HS-5 (cell line): ENCODE data around the gene EPHX1.
A peak's percentile ranks its signal among the peaks of the same experiment; 100 is the strongest.
"Not testable (repeated sequence)": the region's sequence is repeated elsewhere in the genome, so short reads cannot be mapped to it uniquely, and the experiment has no call there.

Source experiments
- DNase-seq: peaks from one replicate; pipeline ENCODE4 v3.0.0-alpha.2; 2012; ENCODE audit warnings: low read depth

The EPHX1 gene

DNA sequence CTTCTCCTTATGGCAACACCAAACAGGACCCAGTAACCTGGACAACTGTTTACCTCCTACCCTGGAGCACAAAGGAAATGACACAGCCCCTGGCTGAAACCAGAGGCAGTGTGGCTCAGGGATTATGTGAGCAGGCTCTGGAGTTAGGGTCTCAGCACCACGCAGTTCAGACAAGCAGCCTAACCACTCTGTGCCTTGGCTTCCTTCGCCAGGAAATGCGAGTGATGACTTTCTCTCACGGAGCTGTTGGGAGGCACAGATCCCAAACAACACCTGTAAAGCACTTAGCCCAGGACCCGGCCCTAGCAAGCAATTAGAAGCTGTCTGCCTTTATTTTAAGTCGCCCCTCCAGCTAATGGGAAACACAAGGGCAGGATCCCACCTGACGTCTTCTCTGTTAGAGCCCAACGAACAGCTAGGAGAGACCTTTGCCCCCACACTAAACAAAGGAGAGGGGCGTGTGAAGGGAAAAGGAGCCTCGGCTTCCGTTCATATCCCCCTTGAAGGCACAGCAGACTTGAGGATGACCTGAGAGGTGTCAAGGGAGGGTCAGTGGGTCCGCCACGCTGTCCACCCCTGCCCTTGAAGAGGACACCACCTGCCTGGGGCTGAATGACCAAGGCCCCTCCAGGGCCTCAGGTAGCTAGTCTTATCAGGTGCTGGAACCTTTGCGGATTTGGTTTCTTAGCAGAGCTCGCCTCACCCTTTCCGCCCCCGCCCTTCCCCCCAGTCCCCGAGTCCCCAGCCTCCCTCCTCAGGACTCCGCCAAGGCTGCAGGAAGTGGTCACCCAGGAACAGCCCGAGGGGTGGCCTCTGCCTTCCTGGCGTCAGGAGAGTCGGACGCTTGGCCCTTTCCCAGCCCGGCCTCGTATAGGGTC is 71.4 kb downstream of the EPHX1 start:
- no peak for DNase-seq

DNA sequence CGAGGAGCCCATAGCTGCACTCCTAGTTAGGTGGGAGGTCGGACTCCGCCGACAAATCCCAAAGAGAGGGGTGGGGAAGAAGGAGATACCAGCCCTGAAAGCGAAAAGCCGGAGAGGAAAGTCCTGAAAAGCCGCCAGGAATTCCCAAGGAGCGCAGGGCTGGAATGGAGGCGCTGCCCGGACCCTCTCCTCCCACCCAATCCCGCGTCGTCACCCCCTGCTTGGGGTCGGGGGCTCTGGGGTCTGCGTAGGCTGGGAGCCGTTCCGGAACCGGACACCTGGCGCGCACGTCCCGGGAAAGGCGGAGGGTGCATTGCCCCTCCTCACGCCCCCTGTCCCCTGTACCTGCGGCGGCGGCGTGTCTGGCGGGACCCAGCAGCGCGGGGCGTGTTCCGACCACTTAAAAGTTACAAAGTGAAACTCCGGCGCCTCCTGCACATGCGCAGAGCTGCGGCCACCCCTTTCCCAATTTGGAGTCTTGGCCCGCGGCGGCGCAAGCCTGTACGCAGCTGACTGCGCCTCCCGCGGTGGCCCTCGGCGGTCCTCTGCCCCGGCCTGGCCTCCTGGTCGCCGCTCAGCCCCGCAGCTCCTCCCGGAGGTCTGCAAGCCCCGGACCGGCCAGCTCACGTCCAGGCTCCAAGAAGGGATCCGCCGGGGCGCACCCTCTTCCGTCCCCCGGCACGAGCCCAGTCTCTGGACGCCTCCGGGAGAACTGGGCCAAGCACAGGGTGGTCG is 72.2 kb downstream of the EPHX1 start, which contains the start of gene TMEM63A:
TMEM63A (minus strand) TSS at position 422 of the 735 bp plus-strand sequence. CDS start 4,800 bp downstream, outside the sequence.
- peak; percentile 48 for DNase-seq

DNA sequence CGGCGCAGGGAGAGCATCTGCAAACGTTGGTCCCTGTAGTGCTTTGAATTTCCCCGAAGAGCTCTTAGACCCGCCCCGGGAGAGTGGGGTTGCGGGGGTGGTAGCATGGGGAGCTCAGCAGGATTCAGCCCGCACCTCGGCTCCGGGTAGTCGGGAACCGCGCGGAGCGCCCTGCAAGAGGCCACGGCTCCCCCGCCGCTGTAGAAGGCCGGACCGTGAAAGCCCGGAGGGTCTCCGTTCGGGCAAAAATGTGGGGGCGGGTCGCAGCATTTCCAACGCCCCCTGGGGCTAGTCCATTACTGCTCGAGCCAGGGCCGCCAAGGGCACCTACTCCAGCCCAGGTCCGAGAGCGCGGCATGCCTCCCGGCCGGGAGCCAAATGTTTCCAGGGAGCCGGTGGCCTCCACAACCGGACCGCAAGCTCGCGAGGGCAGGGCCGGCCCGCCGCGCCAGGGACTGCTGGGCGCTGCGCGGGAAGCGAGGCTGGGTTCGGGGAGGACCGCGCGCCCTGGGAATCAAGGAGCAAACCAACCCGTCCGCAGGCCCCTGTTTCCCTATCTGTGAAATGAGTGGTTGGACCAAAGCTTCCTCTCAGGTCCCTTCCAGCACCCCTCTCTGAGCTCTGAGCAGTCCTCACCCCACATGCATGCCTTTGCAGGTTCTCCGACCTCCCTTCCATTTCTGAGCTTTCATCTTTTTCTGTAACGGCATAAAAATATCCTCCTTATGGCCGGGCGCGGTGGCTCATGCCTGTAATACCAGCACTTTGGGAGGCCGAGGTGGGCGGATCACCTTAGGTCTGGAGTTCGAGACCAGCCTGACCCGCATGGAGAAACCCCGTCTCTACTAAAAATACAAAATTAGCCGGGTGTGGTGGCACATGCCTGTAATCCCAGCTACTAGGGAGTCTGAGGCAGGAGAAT is 73.0 kb downstream of the EPHX1 start:
- DNase-seq = no peak

DNA sequence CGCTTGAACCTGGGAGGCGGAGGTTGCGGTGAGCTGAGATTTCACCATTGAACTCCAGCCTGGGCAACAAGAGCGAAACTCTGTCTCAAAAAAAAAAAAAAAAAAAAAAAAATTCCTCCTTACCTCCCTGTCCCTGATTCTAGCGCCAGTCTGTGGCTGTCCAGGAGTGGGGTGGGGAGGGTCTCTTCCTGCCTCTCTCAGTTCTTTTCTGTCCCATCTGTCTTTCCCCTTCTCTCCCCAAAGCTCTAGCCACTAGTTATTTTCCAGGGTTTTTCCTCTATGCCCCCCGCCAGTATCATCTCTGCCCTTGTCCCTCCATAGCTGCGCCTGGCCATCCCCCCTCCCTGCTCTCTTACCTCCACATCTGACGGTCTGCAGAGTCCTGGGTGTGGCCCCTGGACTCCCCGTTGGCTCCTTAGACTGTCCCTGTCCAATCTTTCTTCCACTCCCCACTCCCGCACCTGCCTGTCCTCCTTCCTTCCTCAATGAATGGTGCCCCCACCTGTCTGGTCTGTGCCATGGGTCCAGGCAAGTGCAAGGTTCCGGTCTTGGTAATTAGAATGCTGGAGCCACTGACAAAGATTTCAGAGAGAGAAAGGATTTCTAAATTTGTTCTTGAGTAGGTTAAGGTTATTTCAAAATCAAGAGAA is 73.8 kb downstream of the EPHX1 start:
- DNase-seq = no peak

DNA sequence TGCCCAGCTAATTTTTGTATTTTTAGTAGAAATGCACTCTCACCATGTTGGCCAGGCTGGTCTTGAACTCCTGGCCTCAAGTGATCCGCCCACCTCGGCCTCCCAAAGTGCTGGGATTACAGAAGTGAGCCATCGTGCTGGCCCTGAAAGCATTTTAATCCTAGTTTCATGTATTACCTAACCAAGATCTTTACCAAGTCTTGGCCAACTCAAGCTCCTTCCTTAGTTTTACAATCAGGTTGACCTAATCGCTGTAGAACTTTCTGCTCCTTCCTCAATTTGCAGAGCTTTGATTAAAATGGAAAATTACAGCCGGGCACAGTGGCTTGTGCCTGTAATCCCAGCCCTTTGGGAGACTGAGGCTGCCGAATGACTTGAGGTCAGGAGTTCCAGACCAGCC is 75.4 kb downstream of the EPHX1 start:
- DNase-seq = no peak

DNA sequence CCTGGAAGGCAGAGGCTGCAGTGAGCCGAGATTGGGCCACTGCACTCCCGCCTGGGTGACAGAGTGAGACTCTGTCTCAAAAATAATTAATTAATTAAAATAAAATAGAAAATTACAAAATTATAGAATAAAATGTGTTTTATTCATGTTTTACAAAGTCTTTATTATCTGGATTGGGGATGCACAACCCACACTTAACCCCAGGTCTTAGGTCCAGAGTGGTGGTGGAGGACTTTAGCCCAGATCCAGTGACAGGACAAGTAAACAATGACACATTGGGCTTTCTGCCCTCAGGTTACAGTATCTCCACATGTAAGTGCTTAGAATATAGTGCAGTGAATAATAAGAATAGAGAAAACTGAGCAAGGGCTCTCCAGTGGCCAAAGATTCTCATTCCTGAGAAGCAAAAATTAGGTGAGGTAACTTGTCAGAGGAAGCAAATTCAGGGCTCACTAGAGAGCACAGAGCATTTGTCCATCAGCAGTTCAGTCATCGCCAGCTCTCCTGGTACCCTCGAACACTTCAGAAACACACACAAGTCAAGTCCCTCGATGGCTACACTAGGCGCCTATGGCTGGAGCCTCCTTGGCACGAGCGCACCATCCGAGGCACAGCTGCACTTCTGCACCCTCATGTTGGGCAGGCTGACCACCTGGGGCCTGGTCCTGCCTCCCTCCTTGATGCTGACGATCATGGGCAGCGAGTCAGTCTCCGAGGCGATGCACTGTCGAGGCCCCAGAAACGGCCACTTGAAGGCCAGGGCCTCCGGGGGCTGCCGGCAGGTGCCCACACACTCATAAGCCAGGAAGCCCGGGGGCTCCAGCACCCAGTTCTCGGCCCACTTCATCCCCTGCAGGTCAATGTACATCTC is 76.5 kb downstream of the EPHX1 start:
- no peak for DNase-seq

DNA sequence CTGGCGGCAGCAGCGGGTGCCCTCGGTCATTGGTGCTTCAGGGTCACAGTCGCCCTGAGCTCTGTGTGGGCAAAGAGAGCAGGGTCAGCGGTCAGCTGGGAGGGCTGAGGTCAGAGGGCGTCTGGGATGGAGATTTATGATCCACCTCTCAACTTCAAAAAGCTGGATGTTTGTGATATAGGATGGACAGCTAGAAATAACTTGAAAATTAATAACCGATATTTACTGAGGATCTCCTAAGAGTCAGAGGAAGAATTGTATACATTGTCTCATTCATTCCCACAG is 77.0 kb downstream of the EPHX1 start:
- no peak for DNase-seq

DNA sequence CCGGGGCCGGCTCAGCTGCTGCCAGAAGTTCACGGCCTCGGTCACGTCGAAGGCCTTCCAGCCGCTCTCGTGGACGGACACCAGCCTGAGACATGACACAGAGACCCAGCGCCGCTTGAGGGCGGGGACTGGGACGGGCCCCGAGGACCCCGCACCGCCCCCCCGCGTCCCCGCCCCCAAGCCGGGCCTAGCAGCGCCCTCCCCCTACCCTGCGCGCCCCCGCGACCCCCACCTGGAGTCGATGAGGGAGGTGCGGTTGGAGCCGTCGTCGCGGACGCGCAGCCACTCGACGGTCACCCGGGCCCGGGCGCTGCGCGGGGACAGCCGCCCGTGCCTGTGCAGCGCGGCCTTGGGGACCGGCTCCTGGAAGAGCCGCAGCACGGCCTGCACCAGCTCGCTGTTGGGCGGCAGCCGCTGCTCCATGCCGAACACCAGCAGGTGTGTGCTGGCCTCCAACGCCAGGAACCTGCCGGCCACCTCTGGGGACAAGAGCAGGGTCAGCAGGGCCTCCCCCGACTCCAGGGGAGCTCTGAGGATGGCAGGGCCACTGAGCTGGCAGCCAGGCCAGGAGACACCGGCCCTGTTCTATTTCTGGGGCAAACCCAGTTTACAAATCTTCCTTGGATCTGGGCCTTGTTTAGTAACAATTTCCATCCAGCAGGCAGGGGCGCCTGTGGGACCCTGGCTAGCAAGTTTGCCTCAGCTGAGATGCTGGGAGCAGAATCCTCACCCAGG is 77.8 kb downstream of the EPHX1 start:
- DNase-seq = not testable (repeated sequence)

DNA sequence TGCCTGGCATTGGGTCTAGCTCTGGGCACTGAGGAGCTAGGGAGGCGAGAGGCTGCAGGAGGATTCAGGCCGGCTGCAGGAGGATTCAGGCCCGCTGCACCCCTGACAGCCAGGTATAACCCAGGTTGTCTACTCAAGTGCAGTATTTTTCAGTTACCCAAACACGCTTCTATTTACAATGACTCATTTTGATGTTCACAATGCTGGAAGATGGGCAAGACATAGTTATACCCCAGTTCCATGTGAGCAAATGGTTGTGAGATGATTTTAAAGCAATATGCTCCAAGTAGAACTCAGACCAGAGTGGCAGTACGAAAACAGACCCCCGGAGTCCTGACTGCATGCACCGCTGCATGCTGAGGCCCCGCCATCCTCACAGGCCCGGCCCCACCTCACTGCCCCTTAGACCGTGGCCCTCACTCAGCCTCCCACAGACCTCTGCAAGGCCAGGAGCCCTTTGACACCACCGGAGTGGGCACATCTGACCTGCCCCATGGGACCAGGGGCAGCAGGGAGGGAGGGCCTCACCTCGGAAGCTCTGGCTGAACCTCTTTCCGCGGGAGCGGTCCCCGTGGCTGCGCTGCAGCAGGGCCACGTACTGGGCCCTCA is 78.5 kb downstream of the EPHX1 start:
- DNase-seq = no peak

DNA sequence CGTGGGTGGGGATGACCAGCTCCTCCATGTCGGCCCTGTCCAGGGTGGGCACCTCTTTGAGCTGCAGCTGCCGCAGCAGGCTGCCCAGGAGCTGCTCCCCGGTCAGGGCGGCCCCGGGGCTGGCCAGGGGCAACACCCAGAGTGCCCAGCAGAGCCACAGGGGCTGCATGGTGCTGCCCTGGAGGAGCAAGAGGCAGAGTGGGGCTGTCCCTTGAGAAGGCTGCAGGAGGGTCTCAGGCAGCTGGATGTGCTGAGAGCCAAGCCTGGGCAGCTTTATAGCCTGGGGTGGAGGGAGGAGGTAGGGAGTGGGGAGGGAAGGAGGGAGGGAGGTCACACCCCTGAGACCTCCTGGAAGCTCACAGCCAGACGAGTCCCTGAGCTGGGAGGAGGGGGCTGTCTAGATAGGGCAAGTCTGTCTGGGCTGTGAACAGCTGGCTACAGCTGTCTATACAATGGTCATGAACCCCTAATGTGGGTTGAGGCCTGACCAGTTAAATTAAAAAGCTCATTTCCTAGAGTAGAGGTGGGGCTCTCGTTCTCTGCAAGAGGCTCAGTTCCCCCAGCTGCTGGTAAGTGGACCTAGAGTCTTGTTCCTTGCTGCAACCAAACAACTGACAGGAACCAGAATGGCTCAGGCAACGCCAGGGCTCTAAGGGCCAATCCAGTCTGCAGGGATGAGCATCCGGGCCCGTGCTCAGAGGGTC is 79.1 kb downstream of the EPHX1 start, which contains the start of gene LEFTY1:
LEFTY1 (minus strand) TSS at position 249 of the 704 bp plus-strand sequence; CDS start at position 169, 80 bp downstream.
- no peak for DNase-seq

DNA sequence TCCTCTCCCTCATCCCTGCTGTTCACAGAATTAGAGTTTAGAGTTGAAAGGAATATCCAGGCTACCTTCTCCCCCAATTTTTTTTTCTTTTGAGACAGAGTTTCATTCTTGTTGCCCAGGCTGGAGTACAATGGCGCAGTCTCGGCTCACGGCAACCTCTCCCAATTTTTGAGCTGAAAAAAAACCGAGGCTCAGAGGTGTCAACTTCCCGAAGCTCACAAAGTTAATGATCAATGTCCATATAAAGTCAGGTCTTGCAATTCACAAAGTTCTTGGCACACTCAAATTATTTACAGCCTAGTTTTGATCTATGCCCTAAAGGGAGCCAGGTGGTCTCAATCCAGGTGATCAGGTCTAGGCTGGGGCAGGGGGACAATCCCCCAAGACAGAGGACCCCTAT is 79.8 kb downstream of the EPHX1 start:
- no peak for DNase-seq

DNA sequence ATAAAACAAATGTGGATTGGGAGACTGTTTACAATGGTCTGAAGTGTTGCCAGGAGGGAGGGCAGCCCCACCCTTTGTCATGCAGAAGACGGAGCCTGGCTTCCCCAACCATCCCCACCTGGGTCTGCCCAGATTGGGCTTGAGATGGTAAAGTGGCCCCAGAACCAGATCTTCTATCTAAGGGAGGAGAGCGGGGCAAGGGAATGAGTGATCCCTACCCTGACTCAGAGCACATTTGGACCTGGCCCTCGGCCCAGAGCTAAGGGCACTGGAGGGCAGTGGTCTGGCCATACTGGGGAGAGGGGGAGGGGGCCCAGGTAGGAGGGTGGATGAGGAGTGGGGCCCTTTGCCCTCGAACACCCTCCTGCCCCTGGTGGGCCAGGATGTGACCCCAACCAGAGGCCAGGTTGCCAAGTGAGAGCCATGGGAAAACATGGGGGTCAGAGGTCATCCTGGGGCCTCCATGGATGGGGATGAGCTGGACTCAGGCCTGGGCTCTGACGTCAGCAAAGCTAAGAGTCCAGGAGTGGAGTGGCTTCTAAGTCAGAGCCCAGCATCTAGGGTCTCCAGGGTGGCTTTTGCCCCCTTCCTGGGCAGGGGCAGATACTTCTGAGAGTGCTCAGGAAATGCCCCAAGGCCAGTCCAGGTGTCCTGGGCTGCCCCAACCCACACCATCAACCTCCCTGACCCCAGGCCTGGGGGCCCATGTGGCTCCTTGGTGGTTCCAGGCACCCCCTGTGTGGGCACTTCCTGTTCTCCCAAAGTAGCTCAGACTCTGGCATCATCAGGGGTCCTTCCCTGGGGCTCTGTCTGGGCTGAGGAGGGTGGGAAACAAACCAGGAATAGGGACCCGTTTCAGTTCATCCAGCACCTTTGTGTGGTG is 80.7 kb downstream of the EPHX1 start:
- no peak for DNase-seq

DNA sequence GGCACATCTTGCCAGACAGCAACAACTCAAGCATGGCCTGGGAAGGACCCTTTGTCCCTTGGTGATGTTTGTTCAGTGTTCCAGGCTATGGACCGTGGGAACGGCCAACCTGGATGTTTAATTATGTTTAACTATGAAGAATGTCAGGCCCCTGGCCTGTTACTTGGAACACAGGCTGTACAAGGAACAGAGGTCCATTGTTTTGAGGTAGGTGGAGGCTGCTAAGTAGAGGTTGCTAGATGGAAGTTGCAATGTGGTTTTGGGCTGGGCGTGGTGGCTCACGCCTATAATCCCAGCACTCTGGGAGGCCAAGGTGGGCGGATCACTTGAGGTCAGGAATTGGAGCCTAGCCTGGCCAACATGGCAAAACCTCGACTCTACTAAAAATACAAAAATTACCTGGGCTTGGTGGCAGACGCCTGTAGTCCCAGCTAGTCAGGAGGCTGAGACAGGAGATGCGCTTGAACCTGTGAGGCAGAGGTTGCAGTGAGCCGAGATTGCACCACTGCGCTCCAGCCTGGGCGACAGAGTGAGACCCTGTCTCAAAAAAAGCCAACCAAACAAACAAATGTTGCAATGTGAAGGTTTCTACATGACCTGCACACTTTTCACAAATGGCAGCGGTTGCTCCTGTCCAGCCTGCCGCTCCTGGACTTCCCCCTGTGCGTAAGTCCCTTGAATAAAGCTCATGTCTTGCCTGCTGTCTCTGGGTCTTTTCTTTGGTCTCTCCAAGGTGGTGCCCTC is 81.5 kb downstream of the EPHX1 start:
- DNase-seq = no peak

DNA sequence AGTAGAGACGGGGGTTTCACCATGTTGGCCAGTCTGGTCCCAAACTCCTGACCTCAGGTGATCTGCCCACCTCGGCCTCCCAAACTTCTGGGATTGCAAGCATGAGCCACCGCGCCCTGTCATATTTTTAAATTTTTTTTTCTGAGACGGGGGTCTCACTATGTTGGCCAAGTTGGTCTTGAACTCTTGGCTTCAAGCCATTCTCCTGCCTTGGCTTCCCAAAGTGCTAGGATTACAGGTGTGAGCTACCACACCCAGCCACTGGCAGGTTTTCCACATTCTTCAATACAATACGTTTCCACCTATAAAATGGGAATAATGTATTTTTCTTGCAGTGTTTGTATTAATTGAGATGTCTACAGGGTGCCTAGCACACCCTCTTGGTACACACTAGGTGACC is 82.4 kb downstream of the EPHX1 start:
- no peak for DNase-seq
